BE2C (cell line): ENCODE data around the gene UNC45B.
"Not testable (repeated sequence)": the region's sequence is repeated elsewhere in the genome, so short reads cannot be mapped to it uniquely, and the experiment has no call there.

Experiments used
- DNase-seq: peaks from one replicate; pipeline ENCODE4 v3.0.0-alpha.2; 2020
- H3K27me3 ChIP-seq: fragments of 250-450 bp; sonication (Bioruptor Pico); 2 replicates; pipeline ENCODE4 v1.5.1; 2020; ENCODE audit warnings: mild to moderate bottlenecking
- H3K36me3 ChIP-seq: fragments of 250-450 bp; sonication (Bioruptor Pico); 2 replicates; pipeline ENCODE4 v1.5.1; 2020; ENCODE audit warnings: mild to moderate bottlenecking
- H3K4me1 ChIP-seq: fragments of 250-450 bp; sonication (Bioruptor Pico); 2 replicates; pipeline ENCODE4 v1.5.1; 2020
- H3K4me3 ChIP-seq: 2 replicates; pipeline ENCODE4 v1.5.1; 2011; ENCODE audit warnings: low read depth, low read length
- H3K9me3 ChIP-seq: fragments of 250-450 bp; sonication (Bioruptor Pico); 2 replicates; pipeline ENCODE4 v1.5.1; 2020
- TF ChIP-seq, protein P1 (sequence below): IDR thresholded peaks from 2 replicates; pipeline ENCODE4 v1.5.1; 2012; ENCODE audit warnings: mild to moderate bottlenecking, low read depth, low read length

UNC45B gene

DNA sequence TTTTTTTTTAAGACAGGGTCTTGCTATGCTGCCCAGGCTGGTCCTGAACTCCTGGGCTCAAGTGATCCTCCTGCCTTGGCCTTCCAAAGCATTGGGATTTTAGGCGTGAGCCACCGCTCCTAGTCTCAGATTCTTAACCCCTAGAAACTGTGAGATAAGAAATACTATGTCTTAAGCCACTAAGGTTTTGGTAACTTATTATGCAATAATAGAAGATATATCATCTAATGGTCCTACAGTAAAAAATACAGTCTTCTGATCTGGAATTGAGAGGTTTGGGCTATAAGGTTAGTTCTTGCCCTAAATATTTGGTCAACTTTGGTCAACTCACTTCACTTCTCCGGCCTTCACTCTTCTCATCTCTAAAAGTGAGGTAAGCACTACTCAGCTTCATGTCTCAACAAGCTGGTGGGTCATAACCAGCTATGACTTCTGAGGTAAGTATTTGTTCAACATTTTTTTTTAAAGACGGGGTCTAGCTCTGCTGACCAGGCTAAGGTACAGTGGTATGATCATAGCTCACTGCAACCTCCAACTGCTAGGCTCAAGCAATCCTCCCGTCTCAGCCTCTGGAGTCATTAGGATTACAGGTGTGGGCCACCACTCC lies 42.7 kb upstream of the UNC45B start:
- DNase-seq = no peak
- no peaks in the 10 kb centered on the region for H3K4me1 ChIP-seq
- peaks cover 14% of the 10 kb centered on the region for H3K36me3 ChIP-seq
- TF ChIP-seq, protein P1, sequence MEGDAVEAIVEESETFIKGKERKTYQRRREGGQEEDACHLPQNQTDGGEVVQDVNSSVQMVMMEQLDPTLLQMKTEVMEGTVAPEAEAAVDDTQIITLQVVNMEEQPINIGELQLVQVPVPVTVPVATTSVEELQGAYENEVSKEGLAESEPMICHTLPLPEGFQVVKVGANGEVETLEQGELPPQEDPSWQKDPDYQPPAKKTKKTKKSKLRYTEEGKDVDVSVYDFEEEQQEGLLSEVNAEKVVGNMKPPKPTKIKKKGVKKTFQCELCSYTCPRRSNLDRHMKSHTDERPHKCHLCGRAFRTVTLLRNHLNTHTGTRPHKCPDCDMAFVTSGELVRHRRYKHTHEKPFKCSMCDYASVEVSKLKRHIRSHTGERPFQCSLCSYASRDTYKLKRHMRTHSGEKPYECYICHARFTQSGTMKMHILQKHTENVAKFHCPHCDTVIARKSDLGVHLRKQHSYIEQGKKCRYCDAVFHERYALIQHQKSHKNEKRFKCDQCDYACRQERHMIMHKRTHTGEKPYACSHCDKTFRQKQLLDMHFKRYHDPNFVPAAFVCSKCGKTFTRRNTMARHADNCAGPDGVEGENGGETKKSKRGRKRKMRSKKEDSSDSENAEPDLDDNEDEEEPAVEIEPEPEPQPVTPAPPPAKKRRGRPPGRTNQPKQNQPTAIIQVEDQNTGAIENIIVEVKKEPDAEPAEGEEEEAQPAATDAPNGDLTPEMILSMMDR = no peak
- H3K4me3 ChIP-seq = no peak overlapping the region
- no peaks in the 10 kb centered on the region for H3K27me3 ChIP-seq
- H3K9me3 ChIP-seq = no peaks in the 10 kb centered on the region

DNA sequence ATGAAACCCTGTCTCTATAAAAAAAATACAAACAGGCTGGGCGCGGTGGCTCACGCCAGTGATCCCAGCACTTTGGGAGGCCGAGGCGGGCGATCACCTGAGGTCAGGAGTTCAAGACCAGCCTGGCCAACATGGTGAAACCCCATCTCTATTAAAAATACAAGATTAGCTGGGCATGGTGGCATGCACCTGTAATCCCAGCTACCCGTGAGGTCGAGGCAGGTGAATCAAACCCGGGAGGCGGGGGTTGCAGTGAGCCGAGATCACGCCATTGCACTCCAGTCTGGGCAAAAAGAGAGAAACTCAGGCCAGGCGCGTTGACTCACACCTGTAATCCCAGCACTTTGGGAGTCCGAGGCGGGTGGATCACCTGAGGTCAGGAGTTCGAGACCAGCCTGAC lies 36.8 kb upstream of the UNC45B start:
- not testable (repeated sequence) for H3K36me3 ChIP-seq

DNA sequence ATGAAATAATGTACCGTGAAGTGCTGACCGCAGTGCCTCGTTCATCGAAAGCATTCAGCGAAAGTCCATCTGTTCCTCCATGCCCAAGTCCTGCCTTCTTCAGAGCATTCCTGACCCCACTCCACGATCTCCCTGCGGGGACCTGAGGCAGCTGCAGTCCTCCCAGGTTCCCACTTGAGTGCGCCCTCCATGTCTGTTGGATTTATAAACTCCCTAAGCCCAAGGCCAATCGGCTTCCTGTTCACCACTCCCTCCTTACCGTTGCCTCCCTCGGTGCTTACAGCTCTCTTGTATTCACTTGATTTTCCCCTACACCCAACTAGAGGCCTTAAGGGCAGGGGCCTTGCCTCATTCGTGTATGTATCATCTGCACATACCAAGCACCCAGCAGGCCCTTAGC lies 30.8 kb upstream of the UNC45B start:
- no peak for DNase-seq
- Histone ChIP-seq H3K4me1 (no peaks in the 10 kb centered on the region), H3K27me3 (no peaks in the 10 kb centered on the region), H3K36me3 (no peaks in the 10 kb centered on the region), H3K4me3 (no peak overlapping the region), H3K9me3 (no peaks in the 10 kb centered on the region)
- TF ChIP-seq, protein P1 = no peak

More for the DNA sequence above, 36.8 kb upstream of the UNC45B start:
- H3K4me1 ChIP-seq, H3K27me3 ChIP-seq, DNase-seq, H3K4me3 ChIP-seq, H3K9me3 ChIP-seq: not testable (repeated sequence)

DNA sequence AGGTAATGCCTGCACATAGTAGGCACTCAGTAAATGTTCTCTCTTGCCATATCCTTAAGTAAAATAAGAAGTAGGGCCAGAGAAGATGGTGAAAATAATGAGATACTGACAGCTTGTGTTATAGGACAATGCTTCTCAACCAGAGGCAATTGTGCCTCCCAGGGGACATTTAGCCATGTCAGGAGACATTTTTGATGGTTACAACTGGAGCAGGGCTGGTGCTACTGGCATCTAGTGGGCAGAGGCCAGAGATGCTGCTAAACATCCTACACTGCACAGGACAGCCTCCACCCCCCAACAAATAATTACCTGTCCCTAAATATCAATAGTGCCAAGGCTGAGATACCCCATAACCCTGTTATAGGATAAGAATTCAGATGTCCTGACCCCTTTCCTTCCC lies 29.6 kb upstream of the UNC45B start:
- no peaks in the 10 kb centered on the region for H3K36me3 ChIP-seq
- no peak overlapping the region for H3K4me3 ChIP-seq
- H3K4me1 ChIP-seq = no peaks in the 10 kb centered on the region
- H3K9me3 ChIP-seq = no peaks in the 10 kb centered on the region
- H3K27me3 ChIP-seq = no peaks in the 10 kb centered on the region
- DNase-seq = peak; percentile 60
- TF ChIP-seq, protein P1 = peak; percentile 52

DNA sequence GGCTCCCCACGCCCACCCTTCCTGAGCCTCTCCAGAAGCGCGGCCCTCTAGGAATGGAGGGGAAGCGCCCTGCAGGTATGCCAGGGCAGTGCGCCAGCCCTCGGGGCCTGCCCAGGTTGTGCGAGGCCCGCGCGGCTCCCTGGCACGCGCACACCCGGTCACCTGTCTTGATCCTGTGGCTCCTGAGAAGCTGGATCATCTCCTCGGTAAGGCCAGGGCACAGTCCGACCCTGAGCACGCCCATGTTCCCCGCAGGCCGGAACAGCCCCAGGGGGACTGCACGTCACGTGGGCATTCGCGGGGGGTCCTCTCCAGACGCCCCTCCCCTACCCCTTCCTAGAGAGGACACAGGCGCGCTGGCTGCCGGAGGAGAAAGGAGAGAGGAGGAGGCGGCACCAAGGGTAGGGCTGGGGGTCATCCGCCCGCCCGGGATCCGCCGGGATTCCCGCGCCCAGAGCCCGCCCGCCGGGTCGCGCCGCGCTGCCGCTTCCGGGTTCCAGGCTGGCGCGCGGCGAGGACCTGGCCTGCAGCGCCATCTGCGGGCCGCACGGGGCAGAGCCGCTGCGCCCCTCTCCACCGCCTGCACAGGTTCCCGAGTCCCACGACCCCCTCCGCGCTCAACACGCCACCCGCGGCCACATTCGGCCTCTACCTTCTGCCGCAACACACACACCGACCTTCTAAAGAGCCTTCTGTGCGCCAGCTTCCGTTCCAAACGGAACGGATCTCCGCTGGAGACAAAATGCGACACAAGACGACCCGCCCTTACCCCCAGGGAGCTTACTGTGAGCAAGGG lies 28.0 kb upstream of the UNC45B start, which contains the start of gene RAD51D:
RAD51D (minus strand) TSS at position 491 of the 796 bp plus-strand sequence; CDS start at position 244, 247 bp downstream.
- no peaks in the 10 kb centered on the region for H3K27me3 ChIP-seq
- H3K9me3 ChIP-seq = no peaks in the 10 kb centered on the region
- DNase-seq = peak; percentile 87
- peak within 1 kb of the TSS; percentile 84 for H3K4me3 ChIP-seq
- H3K36me3 ChIP-seq = no peaks in the 10 kb centered on the region
- TF ChIP-seq, protein P1 = peak; percentile 68
- H3K4me1 ChIP-seq = no peaks in the 10 kb centered on the region

GRCh38 chr17:35121315-35121714 lies 26.3 kb upstream of the UNC45B start, which contains the start of gene FNDC8:
TSS of gene FNDC8 (plus strand) at chr17:35121615. CDS start at chr17:35121694, 79 bp downstream.
- Histone ChIP-seq H3K36me3 (no peaks in the 10 kb centered on the region), H3K4me1 (no peaks in the 10 kb centered on the region), H3K9me3 (no peaks in the 10 kb centered on the region), H3K27me3 (no peaks in the 10 kb centered on the region), H3K4me3 (no peak within 1 kb of the TSS)
- DNase-seq = no peak
- TF ChIP-seq, protein P1 = no peak
